ENCODE results near the gene ZC3H12C.
"Not testable (repeated sequence)": the region's sequence is repeated elsewhere in the genome, so short reads cannot be mapped to it uniquely, and the experiment has no call there.

Gene ZC3H12C

DNA sequence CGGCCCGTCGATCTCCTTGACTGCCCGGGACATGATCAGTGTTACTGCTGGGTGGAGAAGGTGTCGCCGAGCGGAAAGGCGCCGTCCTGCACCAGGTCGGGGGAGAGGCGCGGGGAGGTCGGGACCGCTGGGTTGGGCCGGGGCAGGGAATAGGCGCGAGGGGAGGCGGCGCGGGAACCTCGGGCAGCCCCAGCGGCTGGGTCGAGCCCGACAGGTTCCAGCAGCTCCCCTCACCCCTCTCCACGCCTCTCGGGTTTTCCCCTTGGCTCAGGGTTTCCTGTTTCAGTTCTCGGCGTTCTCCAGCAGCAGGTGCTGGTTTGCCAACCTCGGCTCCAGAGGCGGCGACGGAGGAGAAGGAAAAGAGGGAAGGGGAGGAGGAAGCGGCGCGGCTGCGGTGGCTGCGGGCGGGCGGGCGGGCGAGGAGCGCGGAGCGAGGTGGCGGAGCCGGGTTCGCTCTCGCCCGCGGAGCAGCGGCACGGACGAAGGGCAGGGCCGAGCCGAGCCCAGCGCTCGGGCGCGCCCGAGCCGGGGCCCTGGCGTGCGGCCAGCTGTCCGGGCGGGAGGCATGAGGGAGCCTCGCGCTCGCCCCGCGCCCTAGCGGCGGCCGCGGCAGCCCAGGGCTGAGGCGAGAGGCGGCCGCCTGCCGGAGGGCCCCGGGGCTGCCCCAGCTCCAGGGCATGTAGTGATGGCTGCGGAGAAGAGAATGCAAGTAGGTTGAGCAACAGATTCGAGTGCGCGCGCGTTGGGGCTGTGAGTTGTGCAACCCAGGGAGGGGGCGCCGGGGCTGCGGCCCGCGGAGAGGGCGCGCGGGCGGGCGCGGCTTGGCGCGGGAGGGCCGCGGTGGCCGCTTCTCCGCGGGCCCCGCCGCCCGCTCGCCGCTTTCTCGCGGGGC, at the start of gene ZC3H12C:
ZC3H12C (plus strand) TSS at position 878 of the 892 bp plus-strand sequence. CDS start 20 bp downstream, outside the sequence.
- no peak for DNase-seq (ENCODE audit: low read depth)

- no peak for DNase-seq (ENCODE audit: low read depth)
Observed at GRCh38 chr11:110044226-110044968, 48.8 kb upstream of the ZC3H12C start.

DNA sequence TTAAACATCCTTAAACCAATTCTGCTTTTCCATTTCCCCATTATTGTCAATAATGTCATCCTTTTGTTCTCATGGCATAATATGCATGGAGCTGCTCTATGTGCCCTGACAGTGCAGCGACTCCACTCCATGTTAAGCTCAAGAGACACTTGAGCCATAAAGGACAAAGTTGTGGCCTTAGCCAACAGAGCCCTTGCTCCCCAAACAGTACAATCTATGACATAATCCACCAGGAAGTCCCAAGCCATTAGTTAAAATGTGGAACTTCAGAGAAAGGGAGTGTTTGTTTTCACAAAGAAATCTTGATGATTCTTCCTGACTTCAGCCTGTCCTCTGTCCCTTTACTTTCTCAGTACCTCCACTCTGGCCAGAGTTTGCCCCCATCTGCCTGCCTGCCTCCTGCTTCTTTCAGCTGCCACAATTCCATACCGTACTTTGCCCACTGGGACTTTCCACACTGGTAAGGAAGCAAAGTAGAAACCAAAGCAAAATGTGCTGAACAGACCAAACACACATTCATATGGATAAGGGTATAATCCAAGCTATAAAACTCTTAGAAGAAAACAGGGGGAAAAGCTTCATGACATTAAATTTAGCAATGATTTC, 46.3 kb upstream of the ZC3H12C start:
- DNase-seq (ENCODE audit: low read depth), result no peak

- DNase-seq (ENCODE audit: low read depth), result no peak
Observed at GRCh38 chr11:110049501-110050200, 43.5 kb upstream of the ZC3H12C start.

DNA sequence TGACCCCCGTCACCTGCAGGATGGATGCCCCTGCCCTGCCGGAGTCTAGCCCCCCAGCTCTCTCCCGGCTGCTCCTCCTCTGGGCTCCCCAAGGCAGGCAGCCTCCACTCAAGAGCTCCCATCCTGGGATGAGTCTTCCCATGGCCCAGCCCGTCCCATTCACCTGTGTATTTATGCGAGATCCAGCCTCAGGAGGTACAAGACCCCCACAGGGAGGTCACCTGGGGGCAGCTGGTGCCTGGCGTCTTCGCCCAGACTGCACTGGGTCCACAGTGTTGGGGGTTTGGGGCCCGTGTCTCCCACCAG, 43.0 kb upstream of the ZC3H12C start:
- DNase-seq (ENCODE audit: low read depth), result no peak

GRCh38 chr11:110053848-110054414, 39.3 kb upstream of the ZC3H12C start:
- DNase-seq (ENCODE audit: low read depth), result no peak

- DNase-seq (ENCODE audit: low read depth), result no peak
Observed at GRCh38 chr11:110056956-110057355, 36.2 kb upstream of the ZC3H12C start.

DNA sequence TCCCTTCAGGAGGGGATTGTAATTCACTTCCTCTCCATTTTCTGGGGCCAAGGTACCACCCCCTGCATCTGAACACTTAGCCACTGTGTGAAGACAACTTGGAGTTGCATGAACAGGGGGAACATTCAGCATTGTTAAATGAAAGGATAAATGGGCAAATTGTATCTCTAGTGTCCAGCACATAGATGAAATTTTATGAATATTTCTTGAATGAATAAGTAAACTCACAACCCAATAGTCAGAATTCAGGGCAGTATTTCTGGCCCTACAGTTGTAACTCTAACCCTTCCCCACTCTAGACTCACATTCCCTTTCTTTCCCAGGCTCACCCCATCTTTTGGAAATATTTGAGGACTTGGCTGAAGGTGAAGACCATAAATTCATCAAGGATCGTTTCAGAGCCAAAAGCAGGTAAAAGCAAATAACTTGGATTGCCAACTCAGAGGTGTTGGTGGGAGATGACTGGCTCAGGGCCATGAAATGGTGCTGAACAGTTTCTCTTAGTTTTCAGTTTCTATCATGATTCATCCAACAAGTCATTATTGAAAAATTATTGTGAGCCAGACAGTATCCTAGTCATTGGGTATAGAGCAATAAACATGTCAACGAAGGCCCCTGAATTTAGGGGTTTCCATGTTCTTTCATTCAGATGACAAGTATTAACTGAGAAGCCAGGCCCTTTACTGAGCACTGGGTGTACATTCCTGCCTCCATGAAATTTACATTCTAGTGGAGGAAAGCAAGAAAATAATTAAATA, 33.3 kb upstream of the ZC3H12C start:
- no peak for DNase-seq (ENCODE audit: low read depth)

- DNase-seq (ENCODE audit: low read depth), result no peak
Observed at GRCh38 chr11:110061296-110061695, 31.9 kb upstream of the ZC3H12C start.

- DNase-seq (ENCODE audit: low read depth), result no peak
Observed at GRCh38 chr11:110062247-110062646, 30.9 kb upstream of the ZC3H12C start.

DNA sequence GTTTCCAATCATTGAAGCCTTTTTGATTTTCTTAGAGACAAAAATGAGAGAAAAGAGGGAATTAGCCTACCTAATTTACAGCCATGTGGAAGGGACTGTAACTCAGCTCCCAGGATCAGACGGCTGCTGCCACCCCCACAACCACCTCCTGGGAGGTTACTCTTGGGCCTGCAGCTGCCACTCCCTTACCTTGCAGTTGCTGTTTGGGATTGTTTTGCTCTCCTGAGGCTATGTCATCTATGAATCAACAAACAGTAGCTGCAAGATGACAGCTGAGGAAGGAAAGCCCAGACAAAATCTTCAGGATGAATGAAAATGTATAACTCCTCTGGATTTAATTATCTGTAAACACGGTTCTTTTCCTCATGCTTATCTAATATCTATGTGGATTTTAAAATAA, 28.0 kb upstream of the ZC3H12C start:
- no peak for DNase-seq (ENCODE audit: low read depth)

GRCh38 chr11:110068001-110068400, 25.2 kb upstream of the ZC3H12C start:
- not testable (repeated sequence) for DNase-seq (ENCODE audit: low read depth)

DNA sequence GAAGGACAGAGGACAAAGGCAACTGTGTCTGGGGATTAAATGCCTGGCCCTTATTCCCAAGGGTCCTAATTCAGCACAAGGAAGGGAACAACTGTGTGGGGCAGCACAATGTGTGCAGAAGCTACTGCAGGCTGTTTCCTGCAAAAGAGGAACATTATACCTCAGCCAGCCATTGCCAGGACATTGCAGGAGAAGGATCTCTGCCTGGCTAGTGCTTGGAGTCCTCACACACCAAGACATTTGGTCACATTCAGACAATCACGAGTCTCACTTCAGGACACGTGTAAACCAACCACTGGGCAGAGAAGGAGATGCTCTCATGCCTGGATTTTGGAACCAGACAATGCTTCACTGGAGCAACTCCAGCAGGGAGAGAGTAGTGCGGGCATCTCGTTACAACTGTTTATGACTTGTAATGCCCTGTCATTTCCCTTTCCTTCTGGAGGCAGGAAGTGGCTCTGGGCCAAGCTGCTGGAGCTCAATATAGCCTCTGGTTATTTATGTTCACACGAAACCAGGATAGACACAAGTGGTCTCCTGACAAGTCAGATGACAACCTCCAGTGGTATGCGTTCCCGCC, 23.9 kb upstream of the ZC3H12C start:
- DNase-seq (ENCODE audit: low read depth), result no peak

- DNase-seq (ENCODE audit: low read depth), result no peak
Observed at GRCh38 chr11:110070176-110070575, 23.0 kb upstream of the ZC3H12C start.

GRCh38 chr11:110071197-110071596, 22.0 kb upstream of the ZC3H12C start:
- no peak for DNase-seq (ENCODE audit: low read depth)

- DNase-seq (ENCODE audit: low read depth), result no peak
Observed at GRCh38 chr11:110072930-110073329, 20.3 kb upstream of the ZC3H12C start.

DNA sequence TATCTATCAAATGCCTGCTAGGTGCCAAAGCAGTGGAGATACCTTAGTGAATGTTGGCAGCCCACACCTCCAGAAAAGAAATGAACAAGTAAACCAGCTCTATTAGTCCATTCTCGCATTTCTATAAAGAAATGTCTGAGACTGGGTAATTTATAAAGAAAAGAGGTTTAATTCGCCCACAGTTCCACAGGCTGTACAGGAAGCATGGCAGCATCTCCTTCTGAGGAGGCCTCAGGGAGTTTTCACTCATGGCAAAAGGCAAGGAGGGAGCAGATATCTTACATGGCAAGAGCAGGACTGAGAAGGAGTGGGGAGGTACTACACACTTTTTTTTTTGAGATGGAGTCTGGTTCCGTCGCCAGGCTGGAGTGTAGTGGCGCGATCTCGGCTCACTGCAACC, 18.7 kb upstream of the ZC3H12C start:
- DNase-seq (ENCODE audit: low read depth), result no peak

- no peak for DNase-seq (ENCODE audit: low read depth)
Observed at GRCh38 chr11:110075105-110075846, 17.9 kb upstream of the ZC3H12C start.

GRCh38 chr11:110075847-110076208, 17.4 kb upstream of the ZC3H12C start:
- DNase-seq (ENCODE audit: low read depth), result no peak

DNA sequence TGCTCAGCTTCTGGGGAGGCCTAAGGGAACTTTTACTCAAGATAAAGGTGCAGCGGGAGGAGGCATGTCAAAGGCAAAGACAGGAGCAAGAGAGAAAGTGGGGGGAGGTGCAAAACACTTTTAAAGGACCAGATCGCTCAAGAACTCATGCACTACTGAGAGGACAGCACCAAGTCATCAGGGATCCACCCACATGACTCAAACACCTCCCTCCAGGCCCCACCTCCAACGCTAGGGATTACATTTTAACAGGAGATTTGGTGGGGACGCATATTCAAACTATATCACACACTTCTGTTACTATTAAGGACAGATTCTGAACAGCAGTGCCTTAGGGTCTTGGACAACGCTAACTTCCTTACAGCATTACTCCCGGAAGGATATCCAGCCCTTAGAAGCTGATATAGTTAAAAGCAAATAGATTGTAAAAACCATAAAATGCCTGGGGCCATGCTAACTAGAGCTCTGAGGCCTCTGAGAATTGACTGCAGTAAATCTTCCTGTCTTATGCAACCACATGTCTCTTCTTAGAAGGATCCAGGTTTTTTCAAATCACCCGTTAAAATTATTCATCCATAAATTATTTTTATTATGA, 16.7 kb upstream of the ZC3H12C start:
- no peak for DNase-seq (ENCODE audit: low read depth)

Measured in activated T-helper 9 cell treated with anti-CD3 and anti-CD28 coated beads, Interleukin-2, amount 50 U/mL, for 16 hours (primary cell).